GM10248 (cell line): Measurements from ENCODE around the gene PIK3AP1.

ENCODE experiments used
- CTCF ChIA-PET: fragments of 300-600 bp; sonication (Branson Sonifier 250); formaldehyde crosslinking; extraction: SDS; loops from one replicate; lab custom pipeline; 2021; ENCODE audit warnings: antibody characterized with exemption; lab: Yijun Ruan, JAX
- POLR2A ChIA-PET: fragments of 350-650 bp; sonication (Branson Sonifier 250); formaldehyde crosslinking; extraction: SDS; loops from one replicate; lab custom pipeline; 2020; ENCODE audit warnings: antibody characterized with exemption; lab: Yijun Ruan, JAX
- DNase-seq: peaks from one replicate; pipeline ENCODE4 v3.0.0; 2012; ENCODE audit errors: extremely low spot score
- TF ChIP-seq, protein P1 (sequence below): IDR thresholded peaks from 2 replicates; pipeline ENCODE4 v1.5.1; 2012; ENCODE audit warnings: mild to moderate bottlenecking, low read depth; ENCODE audit errors: extremely low read depth, missing control alignments, control extremely low read depth

Gene PIK3AP1

DNA sequence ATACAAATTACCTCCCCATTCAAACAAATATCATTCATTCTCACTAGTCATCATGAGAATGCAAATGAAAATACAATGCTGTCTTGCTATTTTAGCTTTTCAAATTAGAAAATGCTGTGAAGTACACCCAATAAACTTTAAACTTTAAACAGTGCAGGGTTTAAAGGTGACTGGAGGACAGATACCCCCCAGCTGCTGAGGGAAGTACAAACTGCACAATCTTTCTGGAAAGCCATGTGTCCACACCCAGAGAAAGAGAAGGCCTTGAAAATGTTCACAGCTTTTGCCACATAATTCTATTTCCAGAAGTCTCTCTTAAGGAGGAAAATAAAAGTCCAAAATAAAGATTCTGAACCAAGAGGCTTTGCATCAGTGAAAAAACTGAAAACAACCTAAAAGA is 56.5 kb downstream of the PIK3AP1 start:
- CTCF ChIA-PET, result interaction anchor here (0.9 to 2.3 kb wide), 9 partner anchors 8 to 37 kb away, joined by 3 to 7 read pairs (median 5); no protein-coding TSS in a partner anchor
- POLR2A ChIA-PET, result interaction anchor here (0.6 kb wide), 2 partner anchors 15 to 45 kb away, joined by 3 to 4 read pairs; no protein-coding TSS in a partner anchor
- TF ChIP-seq, protein P1, sequence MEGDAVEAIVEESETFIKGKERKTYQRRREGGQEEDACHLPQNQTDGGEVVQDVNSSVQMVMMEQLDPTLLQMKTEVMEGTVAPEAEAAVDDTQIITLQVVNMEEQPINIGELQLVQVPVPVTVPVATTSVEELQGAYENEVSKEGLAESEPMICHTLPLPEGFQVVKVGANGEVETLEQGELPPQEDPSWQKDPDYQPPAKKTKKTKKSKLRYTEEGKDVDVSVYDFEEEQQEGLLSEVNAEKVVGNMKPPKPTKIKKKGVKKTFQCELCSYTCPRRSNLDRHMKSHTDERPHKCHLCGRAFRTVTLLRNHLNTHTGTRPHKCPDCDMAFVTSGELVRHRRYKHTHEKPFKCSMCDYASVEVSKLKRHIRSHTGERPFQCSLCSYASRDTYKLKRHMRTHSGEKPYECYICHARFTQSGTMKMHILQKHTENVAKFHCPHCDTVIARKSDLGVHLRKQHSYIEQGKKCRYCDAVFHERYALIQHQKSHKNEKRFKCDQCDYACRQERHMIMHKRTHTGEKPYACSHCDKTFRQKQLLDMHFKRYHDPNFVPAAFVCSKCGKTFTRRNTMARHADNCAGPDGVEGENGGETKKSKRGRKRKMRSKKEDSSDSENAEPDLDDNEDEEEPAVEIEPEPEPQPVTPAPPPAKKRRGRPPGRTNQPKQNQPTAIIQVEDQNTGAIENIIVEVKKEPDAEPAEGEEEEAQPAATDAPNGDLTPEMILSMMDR, result no peak

DNA sequence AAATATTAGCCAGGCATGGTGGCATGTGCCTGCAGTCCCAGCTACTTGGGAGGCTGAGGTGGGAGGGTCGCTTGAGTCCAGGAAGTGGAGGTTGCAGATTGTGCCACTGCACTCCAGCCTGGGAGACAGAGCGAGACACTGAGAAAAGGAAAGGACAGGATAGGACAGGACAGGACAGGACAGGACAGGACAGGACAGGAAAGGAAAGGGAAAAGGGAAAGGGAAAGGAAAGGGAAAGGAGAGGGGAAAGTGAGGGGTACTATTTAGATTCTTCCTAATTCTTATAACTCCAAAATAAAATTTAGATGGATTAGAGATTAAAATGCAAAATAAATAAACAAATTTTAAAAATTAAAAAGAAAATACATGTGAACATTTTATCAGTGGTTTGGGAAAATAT is 58.7 kb downstream of the PIK3AP1 start:
- POLR2A ChIA-PET, result no interaction called here
- DNase-seq, result no peak
- CTCF ChIA-PET, result no interaction called here
- TF ChIP-seq, protein P1, result no peak

More for the DNA sequence above, 56.5 kb downstream of the PIK3AP1 start:
- no peak for DNase-seq

DNA sequence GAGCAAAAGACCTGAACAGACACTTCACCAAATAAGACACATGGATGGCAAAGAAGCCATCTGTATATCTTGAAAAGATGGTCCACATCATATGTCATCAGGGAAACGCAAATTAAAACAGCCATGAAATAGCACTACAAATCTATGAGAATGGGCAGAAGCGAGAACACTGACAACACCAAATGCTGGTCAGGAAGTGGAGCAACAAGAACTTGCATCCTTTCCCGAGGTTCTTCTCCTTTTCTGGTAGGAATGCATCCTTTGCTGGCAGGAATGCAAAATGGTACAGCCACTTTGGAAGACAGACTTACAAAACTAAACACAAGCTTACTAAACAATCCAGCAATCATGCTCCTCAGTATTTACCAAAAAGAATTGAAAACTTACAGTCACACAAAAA is 60.0 kb downstream of the PIK3AP1 start:
- CTCF ChIA-PET, result interaction anchor here (0.9 kb wide), 1 partner anchor 32 kb away, joined by 3 read pairs; no protein-coding TSS in a partner anchor
- DNase-seq, result no peak
- POLR2A ChIA-PET, result no interaction called here
- TF ChIP-seq, protein P1, result no peak

DNA sequence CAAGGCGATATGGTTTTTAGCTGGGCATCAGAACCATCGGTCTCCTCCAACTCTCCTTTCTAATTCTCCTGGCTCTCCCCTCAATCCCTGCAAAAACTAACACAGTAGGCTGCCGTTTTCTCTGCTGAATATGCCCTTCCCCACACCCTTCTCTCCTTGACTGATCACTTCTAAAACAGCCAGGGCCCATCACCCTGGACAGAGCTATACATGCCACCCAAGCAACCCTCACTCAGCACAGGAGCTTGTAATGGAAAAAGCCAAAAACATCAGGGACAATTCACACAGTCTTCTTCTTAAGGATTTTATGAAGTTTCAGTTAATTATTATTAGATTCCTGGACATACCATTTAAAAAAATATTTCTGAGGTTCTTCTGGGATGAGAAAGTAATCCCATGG is 61.5 kb downstream of the PIK3AP1 start:
- CTCF ChIA-PET, result interaction anchor here (0.8 to 1.5 kb wide), 4 partner anchors 16 to 42 kb away, joined by 3 to 4 read pairs (median 3); no protein-coding TSS in a partner anchor
- TF ChIP-seq, protein P1, result no peak
- DNase-seq, result no peak
- POLR2A ChIA-PET, result no interaction called here

DNA sequence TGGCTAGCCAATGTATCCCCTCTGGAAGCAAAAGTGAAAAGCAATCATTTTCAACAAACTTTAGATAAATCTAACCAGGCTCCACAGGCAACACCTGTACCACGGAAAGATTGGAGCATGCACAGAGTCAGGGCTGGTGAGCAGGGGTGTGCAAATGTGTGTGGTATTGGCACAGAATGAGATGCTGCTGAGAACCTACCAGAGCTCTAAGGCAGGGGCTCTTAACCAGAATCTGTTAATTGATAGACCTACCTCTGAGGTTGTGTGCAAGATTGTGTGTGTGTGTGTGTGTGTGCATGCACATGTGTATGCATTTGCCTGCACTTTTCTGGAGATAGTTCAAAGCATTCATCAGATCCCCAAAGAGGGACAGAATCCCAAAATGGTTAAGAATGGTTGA is 62.9 kb downstream of the PIK3AP1 start:
- TF ChIP-seq, protein P1, result no peak
- DNase-seq, result no peak
- ChIA-PET CTCF (interaction anchor here (2.2 kb wide), 1 partner anchor 14 kb away, joined by 4 read pairs; no protein-coding TSS in a partner anchor), POLR2A (interaction anchor here (0.7 kb wide), 1 partner anchor 10 kb away, joined by 5 read pairs; no protein-coding TSS in a partner anchor)

DNA sequence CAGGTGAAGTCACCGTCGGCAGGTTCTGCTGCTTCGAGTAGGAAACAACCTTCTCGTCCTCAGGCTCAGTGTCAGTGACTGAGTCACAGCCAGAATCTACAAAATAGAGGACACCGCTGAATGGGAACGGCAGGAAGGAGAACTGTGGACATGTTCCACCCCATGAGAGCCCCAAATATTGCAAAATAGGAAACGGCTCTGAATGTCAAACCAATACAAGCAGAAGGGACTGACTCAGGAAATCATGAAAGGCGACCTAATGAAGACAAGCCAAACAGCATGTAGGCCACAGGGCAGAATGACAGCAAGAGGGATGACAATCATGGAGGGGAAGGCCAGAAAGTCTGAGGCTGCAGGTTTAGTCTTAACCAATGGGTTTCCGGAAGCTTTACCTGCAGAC is 63.5 kb downstream of the PIK3AP1 start:
- TF ChIP-seq, protein P1, result no peak
- ChIA-PET CTCF (interaction anchor here (1.0 to 2.2 kb wide), 3 partner anchors 8 to 22 kb away, joined by 3 to 5 read pairs (median 4); no protein-coding TSS in a partner anchor), POLR2A (no interaction called here)
- DNase-seq, result no peak
